HFFc6 (cell line): ENCODE measurements around the gene GMNC. TPM values are rescaled to one million over a fixed set of nuclear protein-coding genes. Genes with fewer than 3 reads are reported as not detected.

Experiments used
- DNase-seq: peaks from one replicate; pipeline ENCODE4 v3.0.0-alpha.2; 2018
- H3K27ac Mint-ChIP-seq: 2 replicates; pipeline ENCODE4 v1.8.0; 2020; ENCODE audit warnings: mild to moderate bottlenecking, mixed read lengths
- H3K27me3 Mint-ChIP-seq: 2 replicates; pipeline ENCODE4 v1.8.0; 2021; ENCODE audit warnings: mild to moderate bottlenecking, moderate library complexity, mixed read lengths; ENCODE audit not compliant: insufficient read depth
- H3K36me3 Mint-ChIP-seq: 2 replicates; pipeline ENCODE4 v1.8.0; 2021; ENCODE audit warnings: low read depth, mixed read lengths
- H3K4me1 Mint-ChIP-seq: 2 replicates; pipeline ENCODE4 v1.8.0; 2020; ENCODE audit warnings: low read depth, mixed read lengths
- H3K4me3 Mint-ChIP-seq: 2 replicates; pipeline ENCODE4 v1.8.0; 2020; ENCODE audit warnings: mild to moderate bottlenecking, moderate library complexity, mixed read lengths
- H3K9me3 Mint-ChIP-seq: 2 replicates; pipeline ENCODE4 v1.8.0; 2020; ENCODE audit warnings: mild to moderate bottlenecking, mixed read lengths
- CTCF ChIP-seq: fragments of 200-600 bp; sonication (generic); IDR thresholded peaks from 2 replicates; pipeline ENCODE4 v1.5.0; 2021; ENCODE audit warnings: antibody characterized with exemption, mild to moderate bottlenecking
- total RNA-seq, 6 experiments: library from RNA; stranded (reverse); fragmentation: NEBNext Ultra II Directional; extraction: Animal tissue kit (Norgen Biotek cat#: 25700); gene quantifications; 2 replicates in 1 of 6; 3 replicates in 5 of 6; pipeline ENCODE4 v1.2.3, GENCODE V29; 2021

GMNC gene
- total RNA-seq, 6 experiments from 2014 or later: 0.07 to 0.11 TPM; not detected in 4

GRCh38 chr3:190847436-190847835, 15.1 kb downstream of the GMNC start:
- DNase-seq: no peak
- no peaks in the 10 kb centered on the region for H3K9me3 Mint-ChIP-seq
- H3K27ac Mint-ChIP-seq: no peak overlapping the region
- H3K4me1 Mint-ChIP-seq: peaks cover 13% of the 10 kb centered on the region
- no peaks in the 10 kb centered on the region for H3K36me3 Mint-ChIP-seq
- TF ChIP-seq CTCF: no peak
- no peaks in the 10 kb centered on the region for H3K27me3 Mint-ChIP-seq
- H3K4me3 Mint-ChIP-seq: no peak overlapping the region

- Mint-ChIP-seq H3K27me3 (no peaks in the 10 kb centered on the region; the same call in 1 of the 2 replicates), H3K4me3 (no peak overlapping the region), H3K27ac (no peak overlapping the region), H3K4me1 (no peaks in the 10 kb centered on the region), H3K36me3 (no peaks in the 10 kb centered on the region), H3K9me3 (no peaks in the 10 kb centered on the region)
- DNase-seq: no peak
- TF ChIP-seq CTCF: no peak
Observed at GRCh38 chr3:190840146-190840545, 22.3 kb downstream of the GMNC start.

- H3K4me3 Mint-ChIP-seq: no peak overlapping the region
- H3K4me1 Mint-ChIP-seq: no peaks in the 10 kb centered on the region
- no peak for TF ChIP-seq CTCF
- H3K36me3 Mint-ChIP-seq: no peaks in the 10 kb centered on the region
- no peak overlapping the region for H3K27ac Mint-ChIP-seq
- H3K9me3 Mint-ChIP-seq: no peaks in the 10 kb centered on the region; the same call in 1 of the 2 replicates
- no peak for DNase-seq
- no peaks in the 10 kb centered on the region; the same call in none of the 2 replicates for H3K27me3 Mint-ChIP-seq
Observed at GRCh38 chr3:190831225-190831624, 31.3 kb downstream of the GMNC start.

DNA sequence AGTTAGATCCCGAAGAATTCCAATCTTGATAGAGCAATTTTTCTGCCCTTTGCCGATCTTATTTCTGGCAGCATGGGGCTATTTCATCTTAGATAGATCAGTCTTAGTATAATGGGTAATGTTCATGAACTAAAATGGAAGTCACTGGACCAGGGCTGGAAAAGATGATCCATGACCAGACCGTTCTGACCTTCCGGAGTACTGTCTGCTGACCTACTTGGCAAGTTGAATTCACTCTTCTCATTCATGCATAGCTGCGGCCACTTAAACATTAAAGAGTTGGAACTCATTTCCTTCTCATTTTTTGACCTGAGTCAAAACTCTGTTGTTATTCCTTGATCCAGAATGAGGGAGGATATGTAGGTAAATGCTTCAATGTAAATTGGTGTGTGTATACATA, 32.5 kb downstream of the GMNC start:
- no peak for TF ChIP-seq CTCF
- Mint-ChIP-seq H3K4me1 (peaks cover 12% of the 10 kb centered on the region), H3K27me3 (peaks cover 1% of the 10 kb centered on the region), H3K4me3 (no peak overlapping the region), H3K27ac (no peak overlapping the region), H3K36me3 (no peaks in the 10 kb centered on the region), H3K9me3 (no peaks in the 10 kb centered on the region; the same call in 1 of the 2 replicates)
- no peak for DNase-seq

DNA sequence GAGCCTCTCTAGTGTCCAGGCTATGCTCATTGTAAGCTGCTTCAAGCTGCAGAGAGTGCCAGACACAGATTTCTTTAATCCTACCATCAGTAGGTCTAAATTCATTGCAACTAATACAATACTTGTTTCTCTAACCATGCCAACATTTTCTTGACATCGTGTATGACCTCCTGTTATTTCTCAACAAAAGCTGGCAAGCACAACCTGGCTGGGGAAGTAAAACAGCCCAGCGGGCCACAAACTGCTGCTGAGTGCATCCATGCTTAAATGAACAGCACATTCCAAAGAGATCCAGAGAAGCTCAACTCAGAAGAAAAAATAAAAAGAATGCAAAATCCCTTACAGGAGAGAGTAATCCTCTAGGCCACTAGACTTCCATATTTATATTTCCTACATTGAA, 36.5 kb downstream of the GMNC start:
- H3K4me1 Mint-ChIP-seq: peaks cover 16% of the 10 kb centered on the region
- TF ChIP-seq CTCF: no peak
- H3K9me3 Mint-ChIP-seq: no peaks in the 10 kb centered on the region; the same call in 1 of the 2 replicates
- DNase-seq: no peak
- peaks cover 1% of the 10 kb centered on the region for H3K27me3 Mint-ChIP-seq
- no peak overlapping the region for H3K27ac Mint-ChIP-seq
- H3K4me3 Mint-ChIP-seq: no peak overlapping the region
- no peaks in the 10 kb centered on the region for H3K36me3 Mint-ChIP-seq
